Mesothelial cell of epicardium (in vitro differentiated cells): ENCODE results near the gene DCXR. TPM values are rescaled to one million over a fixed set of nuclear protein-coding genes. Genes with fewer than 3 reads are reported as not detected.

Experiments
- DNase-seq, 2 experiments: peaks; one replicate each; pipeline ENCODE4 v3.0.0; 2021; ENCODE audit warnings: low spot score in 2 of 2; ENCODE audit not compliant: unreplicated experiment in 2 of 2
- H3K27ac Mint-ChIP-seq: 2 replicates; pipeline ENCODE4 v1.8.0; 2021; ENCODE audit warnings: mixed read lengths
- H3K27me3 Mint-ChIP-seq: 2 replicates; pipeline ENCODE4 v1.8.0; 2021; ENCODE audit warnings: low read depth, mixed read lengths
- H3K36me3 Mint-ChIP-seq: 2 replicates; pipeline ENCODE4 v1.8.0; 2021; ENCODE audit warnings: mixed read lengths
- H3K4me1 Mint-ChIP-seq: 2 replicates; pipeline ENCODE4 v1.8.0; 2021; ENCODE audit warnings: mixed read lengths
- H3K4me3 Mint-ChIP-seq: 2 replicates; pipeline ENCODE4 v1.8.0; 2021; ENCODE audit warnings: mild to moderate bottlenecking, moderate library complexity, mixed read lengths
- H3K9me3 Mint-ChIP-seq: 2 replicates; pipeline ENCODE4 v1.8.0; 2021; ENCODE audit warnings: mixed read lengths
- total RNA-seq: library from RNA; stranded (reverse); gene quantifications from 3 replicates; pipeline ENCODE4 v1.2.1, GENCODE V29; 2021
- TF ChIP-seq, protein P1 (sequence below): fragments of 200-600 bp; sonication (generic); IDR thresholded peaks from one replicate; pipeline ENCODE4 v1.5.0; 2021; ENCODE audit warnings: antibody characterized with exemption; ENCODE audit not compliant: unreplicated experiment

Gene DCXR
- total RNA-seq, 1 donor from 2014 or later: 77.6 TPM

DNA sequence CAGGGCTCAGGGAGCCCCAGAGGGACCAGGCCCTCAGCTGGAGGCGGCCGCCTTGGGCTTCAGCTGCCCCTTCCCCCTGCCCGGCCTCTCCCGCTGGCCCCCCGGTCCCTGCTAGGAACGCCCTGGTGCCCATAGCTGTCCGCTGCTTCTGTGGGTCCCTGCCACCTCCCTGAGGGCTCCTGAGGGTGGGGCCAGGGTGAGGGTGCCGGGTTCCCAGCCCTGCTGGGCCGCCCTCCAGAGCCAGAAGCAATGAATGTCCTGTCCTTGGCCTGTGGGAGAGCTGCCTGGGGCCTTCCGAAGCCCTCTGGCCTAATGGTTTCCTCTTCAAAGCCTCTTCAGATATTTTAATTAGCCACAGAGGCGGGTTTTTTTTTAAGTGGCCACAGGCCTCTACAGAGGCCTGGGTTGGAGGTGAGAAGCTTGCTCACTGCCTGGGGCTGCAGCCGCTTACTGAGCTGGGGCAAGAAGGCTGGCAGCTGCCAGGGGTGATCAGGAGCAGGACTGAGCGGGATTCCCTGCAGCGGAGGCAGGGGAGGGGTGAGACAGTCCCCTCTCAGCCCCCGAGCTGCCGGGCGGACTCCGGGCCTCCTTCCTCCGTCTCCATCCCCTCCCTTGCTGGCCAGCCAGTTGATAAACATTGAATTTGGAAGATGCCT, 24.7 kb downstream of the DCXR start:
- no peaks in the 10 kb centered on the region for H3K27me3 Mint-ChIP-seq
- no peak overlapping the region for H3K27ac Mint-ChIP-seq
- TF ChIP-seq, protein P1, sequence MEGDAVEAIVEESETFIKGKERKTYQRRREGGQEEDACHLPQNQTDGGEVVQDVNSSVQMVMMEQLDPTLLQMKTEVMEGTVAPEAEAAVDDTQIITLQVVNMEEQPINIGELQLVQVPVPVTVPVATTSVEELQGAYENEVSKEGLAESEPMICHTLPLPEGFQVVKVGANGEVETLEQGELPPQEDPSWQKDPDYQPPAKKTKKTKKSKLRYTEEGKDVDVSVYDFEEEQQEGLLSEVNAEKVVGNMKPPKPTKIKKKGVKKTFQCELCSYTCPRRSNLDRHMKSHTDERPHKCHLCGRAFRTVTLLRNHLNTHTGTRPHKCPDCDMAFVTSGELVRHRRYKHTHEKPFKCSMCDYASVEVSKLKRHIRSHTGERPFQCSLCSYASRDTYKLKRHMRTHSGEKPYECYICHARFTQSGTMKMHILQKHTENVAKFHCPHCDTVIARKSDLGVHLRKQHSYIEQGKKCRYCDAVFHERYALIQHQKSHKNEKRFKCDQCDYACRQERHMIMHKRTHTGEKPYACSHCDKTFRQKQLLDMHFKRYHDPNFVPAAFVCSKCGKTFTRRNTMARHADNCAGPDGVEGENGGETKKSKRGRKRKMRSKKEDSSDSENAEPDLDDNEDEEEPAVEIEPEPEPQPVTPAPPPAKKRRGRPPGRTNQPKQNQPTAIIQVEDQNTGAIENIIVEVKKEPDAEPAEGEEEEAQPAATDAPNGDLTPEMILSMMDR: no peak
- H3K36me3 Mint-ChIP-seq: no peaks in the 10 kb centered on the region
- no peak for DNase-seq
- peaks cover 4% of the 10 kb centered on the region for H3K4me1 Mint-ChIP-seq
- H3K9me3 Mint-ChIP-seq: no peaks in the 10 kb centered on the region
- no peak overlapping the region for H3K4me3 Mint-ChIP-seq

DNA sequence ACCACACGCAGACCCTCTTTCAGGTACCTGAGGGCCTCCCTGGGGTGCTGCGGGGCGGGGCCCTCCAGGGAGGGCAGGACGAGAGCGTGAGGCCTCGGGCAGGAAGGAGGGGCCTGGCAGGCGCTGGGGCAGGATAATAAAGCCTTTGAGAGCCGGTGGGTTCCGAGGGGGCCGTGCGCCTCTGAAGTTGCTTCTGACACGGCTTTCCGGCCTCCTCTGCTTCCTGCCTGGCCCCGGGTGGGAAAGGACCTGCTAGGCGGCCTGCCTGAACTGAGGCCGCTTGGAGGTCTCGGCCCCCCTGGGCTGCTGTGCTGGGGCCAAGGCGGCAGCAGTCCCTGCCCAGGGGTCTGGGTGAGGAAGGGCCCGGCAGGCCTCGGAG, 25.2 kb downstream of the DCXR start:
- Mint-ChIP-seq H3K27ac (no peak overlapping the region), H3K36me3 (no peaks in the 10 kb centered on the region), H3K9me3 (no peaks in the 10 kb centered on the region), H3K4me3 (no peak overlapping the region), H3K4me1 (peaks cover 4% of the 10 kb centered on the region), H3K27me3 (no peaks in the 10 kb centered on the region)
- DNase-seq: no peak
- TF ChIP-seq, protein P1: no peak

DNA sequence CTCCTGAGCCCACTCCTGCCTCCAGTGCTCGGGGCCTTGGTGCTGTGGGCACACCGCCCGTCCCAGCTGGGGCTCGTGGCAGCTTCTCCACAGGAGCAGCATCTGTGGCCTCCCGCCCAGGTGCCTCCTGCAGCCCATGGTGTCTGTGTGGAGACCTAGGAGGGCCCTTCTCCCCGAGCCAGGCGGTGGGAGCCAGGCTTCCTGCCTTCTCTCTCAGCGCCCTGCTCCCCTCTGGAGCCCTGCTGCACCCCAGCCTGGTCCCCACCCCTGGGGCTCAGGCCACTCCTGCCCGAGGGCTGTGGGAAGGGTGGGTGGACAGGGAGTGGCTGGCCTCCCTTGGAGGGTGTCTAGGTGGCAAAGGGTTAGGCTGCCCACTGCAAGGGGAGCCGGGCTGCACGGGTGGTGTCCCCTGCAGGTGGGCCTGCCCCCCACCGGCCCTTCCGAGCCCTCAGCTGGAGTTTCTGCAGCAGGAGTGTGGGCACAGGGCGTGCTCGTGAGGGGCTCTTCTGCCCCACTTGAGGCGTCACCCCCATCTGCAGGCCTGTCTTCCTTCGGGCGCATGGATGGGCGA, 25.8 kb downstream of the DCXR start:
- no peak for DNase-seq
- Mint-ChIP-seq H3K27me3 (no peaks in the 10 kb centered on the region), H3K9me3 (no peaks in the 10 kb centered on the region), H3K4me3 (no peak overlapping the region), H3K27ac (no peak overlapping the region), H3K4me1 (peaks cover 4% of the 10 kb centered on the region), H3K36me3 (no peaks in the 10 kb centered on the region)
- TF ChIP-seq, protein P1: no peak

DNA sequence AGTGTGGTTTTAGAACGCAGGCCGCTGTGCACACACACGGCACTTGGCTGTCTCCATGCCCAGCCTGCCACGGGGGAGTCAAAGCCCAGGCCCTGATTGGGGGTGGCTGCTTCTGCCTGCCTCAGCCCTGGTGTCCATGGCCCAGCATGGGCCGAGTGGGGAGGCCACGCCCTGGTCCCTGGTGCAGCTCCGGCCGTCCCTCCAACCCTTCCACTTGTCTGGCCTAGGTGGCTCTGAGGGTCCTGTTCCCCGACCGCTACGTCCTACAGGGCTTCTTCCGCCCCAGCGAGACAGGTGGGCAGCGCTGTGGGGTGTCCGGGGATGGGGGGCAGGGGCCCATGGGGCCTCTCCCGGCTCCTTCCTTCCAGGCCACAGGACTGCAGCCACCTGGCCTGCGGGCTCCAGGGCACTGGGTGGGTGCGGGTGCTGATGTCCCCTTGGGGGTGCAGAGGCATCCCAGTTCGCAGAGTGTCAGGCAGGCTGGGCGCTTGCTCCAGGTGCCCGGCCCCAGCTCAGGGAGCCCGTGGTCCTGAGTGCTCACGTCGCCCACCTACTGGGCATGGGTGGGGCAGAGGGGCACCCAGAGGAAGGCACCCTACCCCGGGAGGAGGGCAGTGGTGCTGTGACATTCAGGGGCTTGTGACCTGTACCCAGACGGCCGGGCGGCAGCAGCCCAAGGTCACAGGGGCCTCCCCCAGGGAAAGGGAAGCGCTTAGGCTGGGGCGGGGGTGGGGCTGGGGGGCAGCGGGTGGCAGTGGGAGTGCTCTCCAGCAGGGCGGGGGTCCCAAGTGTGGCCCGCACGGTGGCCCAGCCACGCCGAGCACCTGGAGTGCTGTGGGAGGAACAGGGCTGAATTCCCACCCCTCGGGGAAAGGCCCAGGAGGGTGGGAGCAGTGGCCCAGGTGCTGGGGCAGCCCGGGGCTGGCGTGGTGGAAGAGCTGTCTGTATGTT, 26.6 kb downstream of the DCXR start:
- no peak for DNase-seq
- H3K4me3 Mint-ChIP-seq: no peak overlapping the region
- no peaks in the 10 kb centered on the region for H3K36me3 Mint-ChIP-seq
- H3K27me3 Mint-ChIP-seq: no peaks in the 10 kb centered on the region
- H3K27ac Mint-ChIP-seq: no peak overlapping the region
- H3K9me3 Mint-ChIP-seq: no peaks in the 10 kb centered on the region
- TF ChIP-seq, protein P1: no peak
- H3K4me1 Mint-ChIP-seq: peaks cover 12% of the 10 kb centered on the region

DNA sequence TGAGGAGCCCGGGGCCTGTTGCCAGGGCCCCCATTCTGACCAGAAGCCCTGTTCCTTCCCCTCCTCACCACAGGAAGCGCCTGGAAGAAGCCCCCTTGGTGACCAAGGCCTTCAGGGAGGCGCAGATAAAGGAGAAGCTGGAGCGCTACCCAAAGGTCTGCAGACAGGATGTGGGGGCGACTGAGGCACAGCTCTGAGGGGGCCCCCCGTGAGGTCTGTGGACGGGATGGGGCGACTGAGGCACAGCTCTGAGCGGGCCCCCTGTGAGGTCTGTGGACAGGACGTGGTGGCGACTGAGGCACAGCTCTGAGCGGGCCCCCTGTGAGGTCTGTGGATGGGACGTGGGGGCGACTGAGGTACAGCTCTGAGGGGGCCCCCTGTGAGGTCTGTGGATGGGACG, 28.1 kb downstream of the DCXR start:
- H3K9me3 Mint-ChIP-seq: no peaks in the 10 kb centered on the region
- no peak overlapping the region for H3K27ac Mint-ChIP-seq
- no peaks in the 10 kb centered on the region for H3K36me3 Mint-ChIP-seq
- TF ChIP-seq, protein P1: no peak
- peaks cover 12% of the 10 kb centered on the region for H3K4me1 Mint-ChIP-seq
- no peak for DNase-seq
- H3K27me3 Mint-ChIP-seq: no peaks in the 10 kb centered on the region
- H3K4me3 Mint-ChIP-seq: no peak overlapping the region
